ENCODE data around the gene FOXP2.
"Not testable (repeated sequence)": the region's sequence is repeated elsewhere in the genome, so short reads cannot be mapped to it uniquely, and the experiment has no call there.

Gene FOXP2

DNA sequence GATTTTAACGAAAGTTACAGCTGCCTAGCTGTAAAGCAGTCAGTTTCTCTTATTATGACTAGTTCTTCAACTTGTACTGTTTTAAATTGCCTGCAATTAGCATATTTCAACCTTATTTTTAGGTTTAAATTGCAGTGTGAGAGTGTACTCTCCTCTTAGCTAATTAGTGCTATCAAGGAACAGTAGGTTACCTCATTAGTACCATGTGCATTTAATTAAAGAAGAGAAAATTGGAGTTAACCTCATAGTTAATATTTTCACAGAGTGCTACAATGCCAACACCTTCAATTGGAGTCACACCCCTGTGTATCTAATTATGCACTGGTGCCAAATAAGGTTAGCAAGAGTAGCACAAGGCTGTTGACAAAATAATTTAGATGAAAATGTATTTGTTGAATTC lies 154.6 kb downstream of the FOXP2 start:
- H3K36me3 ChIP-seq (ENCODE audit: control insufficient read depth, insufficient read depth, low read length) = no peaks in the 10 kb centered on the region
- WGBS, 2 experiments = 94 to 100% methylated on average over 1 of the region's 1 CpG

DNA sequence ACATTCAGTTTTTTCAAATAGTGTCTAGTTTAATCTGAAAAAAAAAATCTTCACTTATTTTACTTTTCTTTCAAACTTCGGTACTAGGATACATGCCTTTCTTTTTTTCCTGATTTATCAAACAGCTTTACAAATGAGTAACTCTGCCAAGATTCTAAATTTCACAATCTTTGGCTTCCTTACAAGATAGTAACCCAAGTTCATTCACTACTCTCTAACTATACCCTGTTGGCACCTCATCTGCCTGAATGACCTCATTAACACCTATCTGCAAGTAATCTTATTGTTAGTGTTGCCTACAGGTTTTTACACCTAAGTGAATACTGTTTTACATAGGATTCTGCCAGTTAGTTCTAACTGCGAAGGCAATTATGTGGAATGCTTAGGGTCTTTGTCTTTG lies 159.8 kb downstream of the FOXP2 start:
- Histone ChIP-seq H3K4me1 (ENCODE audit: control insufficient read depth, insufficient read depth, low read length) (no peaks in the 10 kb centered on the region), H3K36me3 (ENCODE audit: control insufficient read depth, insufficient read depth, low read length) (no peaks in the 10 kb centered on the region), H3K4me3 (ENCODE audit: insufficient read depth, low read depth, low read length) (no peak overlapping the region), H3K9me3 (ENCODE audit: control insufficient read depth, low read length) (no peaks in the 10 kb centered on the region), H3K27me3 (ENCODE audit: control insufficient read depth, insufficient read depth, low read length, poor library complexity, severe bottlenecking) (no peaks in the 10 kb centered on the region), H3K27ac (ENCODE audit: insufficient read depth, low read depth, low read length, poor library complexity, severe bottlenecking) (no peak overlapping the region)
- 88% methylated on average over 2 of the region's 2 CpGs for WGBS, 2 experiments

More for the DNA sequence above, 154.6 kb downstream of the FOXP2 start:
- H3K27me3 ChIP-seq (ENCODE audit: control insufficient read depth, insufficient read depth, low read length, poor library complexity, severe bottlenecking) = no peaks in the 10 kb centered on the region
- H3K9me3 ChIP-seq (ENCODE audit: control insufficient read depth, low read length) = no peaks in the 10 kb centered on the region
- no peak overlapping the region for H3K4me3 ChIP-seq (ENCODE audit: insufficient read depth, low read depth, low read length)
- no peaks in the 10 kb centered on the region for H3K4me1 ChIP-seq (ENCODE audit: control insufficient read depth, insufficient read depth, low read length)
- H3K27ac ChIP-seq (ENCODE audit: insufficient read depth, low read depth, low read length, poor library complexity, severe bottlenecking) = no peak overlapping the region

DNA sequence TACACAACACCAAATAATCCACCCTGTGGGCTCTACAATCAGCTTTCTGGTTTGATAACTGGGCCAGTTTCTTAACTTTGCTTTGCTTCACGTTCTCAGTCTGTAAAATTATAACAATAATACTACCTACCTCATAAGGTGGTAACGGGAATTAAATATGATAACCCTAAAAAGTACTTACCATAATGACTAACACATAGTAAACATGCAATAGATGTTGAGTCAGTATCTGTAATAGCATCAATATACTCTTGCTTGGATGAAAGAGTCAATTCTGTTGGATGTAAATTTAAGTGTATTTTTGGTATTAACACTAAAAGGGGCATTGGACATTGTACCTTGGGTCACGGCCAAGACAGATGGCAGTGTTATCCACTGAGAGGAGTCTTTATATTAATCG lies 160.5 kb downstream of the FOXP2 start:
- no peaks in the 10 kb centered on the region for H3K36me3 ChIP-seq (ENCODE audit: control insufficient read depth, insufficient read depth, low read length)
- no peak overlapping the region for H3K27ac ChIP-seq (ENCODE audit: insufficient read depth, low read depth, low read length, poor library complexity, severe bottlenecking)
- H3K4me3 ChIP-seq (ENCODE audit: insufficient read depth, low read depth, low read length) = no peak overlapping the region
- H3K4me1 ChIP-seq (ENCODE audit: control insufficient read depth, insufficient read depth, low read length) = no peaks in the 10 kb centered on the region
- no peaks in the 10 kb centered on the region for H3K27me3 ChIP-seq (ENCODE audit: control insufficient read depth, insufficient read depth, low read length, poor library complexity, severe bottlenecking)
- 95 to 96% methylated on average over 2 to 4 of the region's 4 CpGs for WGBS, 2 experiments
- no peaks in the 10 kb centered on the region for H3K9me3 ChIP-seq (ENCODE audit: control insufficient read depth, low read length)

DNA sequence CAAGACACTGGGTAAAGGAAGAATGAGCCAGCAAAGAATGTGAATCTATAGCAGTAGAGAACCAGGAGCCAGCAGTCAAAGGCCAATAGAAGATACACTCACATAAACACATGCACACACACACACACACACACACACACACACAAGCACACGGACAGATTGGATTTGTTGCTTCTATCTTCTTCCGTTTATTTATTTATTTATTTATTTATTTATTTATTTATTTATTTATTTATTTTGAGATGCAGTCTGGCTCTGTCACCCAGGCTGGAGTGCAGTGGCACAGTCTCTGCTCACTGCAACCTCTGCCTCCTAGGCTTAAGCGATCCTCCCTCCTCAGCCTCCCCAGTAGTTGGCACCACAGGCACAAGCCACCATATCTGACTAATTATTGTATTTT lies 166.3 kb downstream of the FOXP2 start:
- H3K4me1 ChIP-seq (ENCODE audit: control insufficient read depth, insufficient read depth, low read length); H3K4me3 ChIP-seq (ENCODE audit: insufficient read depth, low read depth, low read length); H3K27me3 ChIP-seq (ENCODE audit: control insufficient read depth, insufficient read depth, low read length, poor library complexity, severe bottlenecking); H3K36me3 ChIP-seq (ENCODE audit: control insufficient read depth, insufficient read depth, low read length); H3K27ac ChIP-seq (ENCODE audit: insufficient read depth, low read depth, low read length, poor library complexity, severe bottlenecking); H3K9me3 ChIP-seq (ENCODE audit: control insufficient read depth, low read length): not testable (repeated sequence)
- 90 to 91% methylated on average over 1 of the region's 3 CpGs for WGBS, 2 experiments

DNA sequence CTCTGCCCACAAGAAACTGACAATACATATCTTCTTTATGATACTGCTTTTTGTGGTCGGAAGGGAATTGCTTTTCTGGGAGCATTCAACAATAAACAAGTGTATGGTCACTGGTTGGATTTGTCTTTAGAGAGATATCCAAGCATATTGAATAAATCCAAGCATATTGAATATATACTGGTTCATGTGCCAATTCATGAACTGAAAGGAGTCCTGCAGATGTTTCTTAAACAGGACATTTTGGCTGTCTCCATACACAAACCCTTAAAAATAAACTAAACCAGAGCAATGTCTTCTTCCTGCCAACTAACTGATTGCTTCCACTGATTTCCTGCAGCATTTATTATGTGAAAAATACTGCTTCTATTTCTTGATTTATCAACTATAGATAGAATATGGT lies 173.9 kb downstream of the FOXP2 start:
- WGBS, 2 experiments = 100% methylated on average over 1 of the region's 1 CpG; no CpG with 5 or more reads in 1 of the 2 experiments
- H3K9me3 ChIP-seq (ENCODE audit: control insufficient read depth, low read length) = no peaks in the 10 kb centered on the region
- H3K4me1 ChIP-seq (ENCODE audit: control insufficient read depth, insufficient read depth, low read length) = peaks cover 4% of the 10 kb centered on the region
- H3K27ac ChIP-seq (ENCODE audit: insufficient read depth, low read depth, low read length, poor library complexity, severe bottlenecking) = no peak overlapping the region
- H3K4me3 ChIP-seq (ENCODE audit: insufficient read depth, low read depth, low read length) = no peak overlapping the region
- no peaks in the 10 kb centered on the region for H3K27me3 ChIP-seq (ENCODE audit: control insufficient read depth, insufficient read depth, low read length, poor library complexity, severe bottlenecking)
- H3K36me3 ChIP-seq (ENCODE audit: control insufficient read depth, insufficient read depth, low read length) = no peaks in the 10 kb centered on the region

DNA sequence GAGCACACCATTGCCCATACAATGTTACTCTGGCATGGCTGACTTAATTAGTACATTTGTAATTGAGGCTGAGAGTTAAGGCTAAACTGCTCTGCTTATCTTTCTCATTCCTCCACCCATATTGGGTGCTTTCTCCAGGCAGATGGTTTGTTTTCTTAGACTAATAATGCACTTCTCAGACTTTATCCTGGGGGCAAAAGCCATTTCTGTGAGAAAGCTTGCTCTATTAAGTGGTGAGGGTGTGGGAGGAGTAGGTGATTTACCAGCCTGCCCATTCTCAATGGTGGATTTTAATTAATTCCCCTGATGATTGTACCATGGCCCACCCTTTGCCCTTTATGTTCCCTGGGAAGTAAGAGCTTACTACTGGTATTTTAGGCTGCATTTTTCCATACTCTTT lies 174.8 kb downstream of the FOXP2 start:
- Histone ChIP-seq H3K27me3 (ENCODE audit: control insufficient read depth, insufficient read depth, low read length, poor library complexity, severe bottlenecking) (no peaks in the 10 kb centered on the region), H3K9me3 (ENCODE audit: control insufficient read depth, low read length) (no peaks in the 10 kb centered on the region), H3K4me3 (ENCODE audit: insufficient read depth, low read depth, low read length) (no peak overlapping the region), H3K36me3 (ENCODE audit: control insufficient read depth, insufficient read depth, low read length) (no peaks in the 10 kb centered on the region), H3K4me1 (ENCODE audit: control insufficient read depth, insufficient read depth, low read length) (peaks cover 4% of the 10 kb centered on the region), H3K27ac (ENCODE audit: insufficient read depth, low read depth, low read length, poor library complexity, severe bottlenecking) (no peak overlapping the region)

DNA sequence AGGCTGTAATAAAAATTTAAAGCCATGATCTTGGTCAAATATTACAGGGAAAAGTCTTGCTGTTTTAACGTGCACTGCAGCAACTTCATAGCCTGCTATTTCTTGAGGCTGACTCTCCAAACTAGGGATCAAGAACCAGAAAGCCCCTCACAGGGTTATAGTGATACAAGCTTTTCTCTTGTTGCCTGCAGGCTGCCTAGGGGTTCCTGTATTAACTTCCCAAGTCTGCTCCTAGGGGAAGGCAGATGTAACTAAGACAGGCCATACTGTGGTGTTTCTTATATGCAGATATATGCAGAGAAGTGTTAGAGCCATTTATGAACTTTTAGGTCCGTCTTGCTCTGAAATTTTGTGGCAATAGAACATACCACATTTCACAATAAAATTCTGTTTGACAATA lies 175.7 kb downstream of the FOXP2 start:
- 71 to 80% methylated on average over 1 of the region's 2 CpGs for WGBS, 2 experiments
- no peak overlapping the region for H3K4me3 ChIP-seq (ENCODE audit: insufficient read depth, low read depth, low read length)
- no peaks in the 10 kb centered on the region for H3K27me3 ChIP-seq (ENCODE audit: control insufficient read depth, insufficient read depth, low read length, poor library complexity, severe bottlenecking)
- H3K9me3 ChIP-seq (ENCODE audit: control insufficient read depth, low read length) = no peaks in the 10 kb centered on the region
- no peaks in the 10 kb centered on the region for H3K36me3 ChIP-seq (ENCODE audit: control insufficient read depth, insufficient read depth, low read length)
- no peak overlapping the region for H3K27ac ChIP-seq (ENCODE audit: insufficient read depth, low read depth, low read length, poor library complexity, severe bottlenecking)
- H3K4me1 ChIP-seq (ENCODE audit: control insufficient read depth, insufficient read depth, low read length) = peaks cover 4% of the 10 kb centered on the region

DNA sequence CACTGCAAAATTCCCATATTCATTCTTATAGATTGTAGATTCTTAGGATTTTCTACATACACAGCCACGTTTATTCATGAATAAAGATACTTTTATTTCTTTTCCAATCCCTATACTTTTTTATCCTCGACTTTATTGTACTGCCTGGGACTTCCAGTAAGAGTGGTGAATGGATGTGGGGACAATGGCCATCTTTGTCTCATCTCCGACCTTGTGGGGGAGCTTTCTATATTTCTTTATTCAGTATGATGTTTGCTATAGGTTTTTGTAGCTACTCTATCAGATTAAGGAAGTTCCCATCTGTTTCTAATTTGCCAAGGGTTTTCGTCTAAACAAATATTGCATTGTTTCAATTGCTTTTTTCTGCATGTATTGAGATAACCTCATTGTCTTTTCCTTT lies 184.3 kb downstream of the FOXP2 start:
- H3K4me1 ChIP-seq (ENCODE audit: control insufficient read depth, insufficient read depth, low read length) = no peaks in the 10 kb centered on the region
- no peaks in the 10 kb centered on the region for H3K9me3 ChIP-seq (ENCODE audit: control insufficient read depth, low read length)
- no peak overlapping the region for H3K4me3 ChIP-seq (ENCODE audit: insufficient read depth, low read depth, low read length)
- no peaks in the 10 kb centered on the region for H3K27me3 ChIP-seq (ENCODE audit: control insufficient read depth, insufficient read depth, low read length, poor library complexity, severe bottlenecking)
- H3K36me3 ChIP-seq (ENCODE audit: control insufficient read depth, insufficient read depth, low read length) = no peaks in the 10 kb centered on the region
- no peak overlapping the region for H3K27ac ChIP-seq (ENCODE audit: insufficient read depth, low read depth, low read length, poor library complexity, severe bottlenecking)
- WGBS, 2 experiments = 90 to 92% methylated on average over 1 to 2 of the region's 4 CpGs

DNA sequence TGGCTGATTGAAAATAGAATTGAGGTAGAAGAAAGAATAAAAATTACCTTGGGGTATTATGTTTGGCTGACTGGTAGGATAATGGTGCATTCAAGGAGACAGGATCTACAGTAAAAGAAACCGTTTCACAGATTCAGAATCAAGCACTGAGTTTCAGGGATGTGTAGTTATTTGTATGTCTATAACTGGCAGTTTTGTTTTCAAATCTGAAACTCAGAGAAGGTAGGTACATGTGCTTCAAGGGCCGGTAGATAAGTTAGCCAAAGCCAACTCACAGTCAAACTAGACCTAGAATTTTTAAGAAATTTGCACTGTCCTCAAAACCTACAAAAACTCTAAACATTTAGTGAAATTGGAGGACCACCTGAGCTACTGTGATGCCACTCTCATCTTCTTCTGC lies 191.5 kb downstream of the FOXP2 start:
- H3K9me3 ChIP-seq (ENCODE audit: control insufficient read depth, low read length) = no peaks in the 10 kb centered on the region
- H3K4me1 ChIP-seq (ENCODE audit: control insufficient read depth, insufficient read depth, low read length) = no peaks in the 10 kb centered on the region
- WGBS, 2 experiments = 84 to 90% methylated on average over 2 of the region's 2 CpGs
- no peaks in the 10 kb centered on the region for H3K36me3 ChIP-seq (ENCODE audit: control insufficient read depth, insufficient read depth, low read length)
- no peak overlapping the region for H3K27ac ChIP-seq (ENCODE audit: insufficient read depth, low read depth, low read length, poor library complexity, severe bottlenecking)
- H3K4me3 ChIP-seq (ENCODE audit: insufficient read depth, low read depth, low read length) = no peak overlapping the region
- no peaks in the 10 kb centered on the region for H3K27me3 ChIP-seq (ENCODE audit: control insufficient read depth, insufficient read depth, low read length, poor library complexity, severe bottlenecking)

DNA sequence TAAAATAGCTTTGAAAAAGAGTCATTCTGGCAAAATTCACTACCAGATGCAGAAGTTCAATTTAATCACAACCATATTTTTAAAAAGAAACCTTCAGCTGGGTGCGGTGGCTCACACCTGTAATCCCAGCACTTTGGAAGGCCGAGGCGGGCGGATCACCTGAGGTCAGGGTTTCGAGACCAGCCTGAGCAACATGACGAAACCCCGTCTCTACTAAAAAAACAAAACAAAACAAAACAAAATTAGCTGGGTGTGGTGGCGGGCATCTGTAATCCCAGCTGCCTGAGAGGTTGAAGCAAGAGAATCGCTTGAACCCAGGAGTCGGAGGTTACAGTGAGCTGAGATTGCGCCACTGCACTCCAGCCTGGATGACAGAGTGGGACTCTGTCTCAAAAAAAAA lies 194.2 kb downstream of the FOXP2 start:
- H3K9me3 ChIP-seq (ENCODE audit: control insufficient read depth, low read length) = not testable (repeated sequence)

DNA sequence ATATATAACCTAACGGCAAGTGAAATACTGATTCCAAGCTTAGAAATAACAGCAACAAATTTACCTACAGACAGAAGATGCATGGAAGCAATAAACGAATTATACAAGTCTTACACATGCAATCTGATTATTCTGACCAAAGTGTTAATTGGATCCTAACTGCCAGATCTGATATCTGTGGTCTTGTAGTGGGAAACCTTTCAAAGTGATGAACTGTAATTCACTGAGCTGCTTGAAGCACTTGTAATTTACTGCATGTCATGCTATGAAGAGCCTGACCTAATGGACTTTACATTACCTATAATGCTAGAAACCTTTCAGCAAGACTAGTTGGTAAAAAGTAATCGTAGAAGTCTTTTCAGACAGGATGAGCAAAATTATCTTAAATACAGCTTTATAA lies 205.6 kb downstream of the FOXP2 start:
- H3K27me3 ChIP-seq (ENCODE audit: control insufficient read depth, insufficient read depth, low read length, poor library complexity, severe bottlenecking) = no peaks in the 10 kb centered on the region
- 86 to 92% methylated on average over 2 to 3 of the region's 3 CpGs for WGBS, 2 experiments
- no peaks in the 10 kb centered on the region for H3K9me3 ChIP-seq (ENCODE audit: control insufficient read depth, low read length)
- H3K27ac ChIP-seq (ENCODE audit: insufficient read depth, low read depth, low read length, poor library complexity, severe bottlenecking) = no peak overlapping the region
- no peak overlapping the region for H3K4me3 ChIP-seq (ENCODE audit: insufficient read depth, low read depth, low read length)
- no peaks in the 10 kb centered on the region for H3K36me3 ChIP-seq (ENCODE audit: control insufficient read depth, insufficient read depth, low read length)
- H3K4me1 ChIP-seq (ENCODE audit: control insufficient read depth, insufficient read depth, low read length) = no peaks in the 10 kb centered on the region

More for the DNA sequence above, 194.2 kb downstream of the FOXP2 start:
- H3K4me1 ChIP-seq (ENCODE audit: control insufficient read depth, insufficient read depth, low read length); H3K4me3 ChIP-seq (ENCODE audit: insufficient read depth, low read depth, low read length); H3K27ac ChIP-seq (ENCODE audit: insufficient read depth, low read depth, low read length, poor library complexity, severe bottlenecking); H3K27me3 ChIP-seq (ENCODE audit: control insufficient read depth, insufficient read depth, low read length, poor library complexity, severe bottlenecking); H3K36me3 ChIP-seq (ENCODE audit: control insufficient read depth, insufficient read depth, low read length): not testable (repeated sequence)
- WGBS, 2 experiments = 90 to 91% methylated on average over 11 of the region's 11 CpGs

All from ectodermal cell (in vitro differentiated cells).